HG02623 (cell line): ENCODE data around the gene CCNT1.
"Not testable (repeated sequence)": the region's sequence is repeated elsewhere in the genome, so short reads cannot be mapped to it uniquely, and the experiment has no call there.

Experiments
- ATAC-seq: cut with Tn5 transposase; IDR thresholded peaks from one replicate; pipeline ENCODE4 v1.9.1; 2021; ENCODE audit warnings: moderate library complexity; ENCODE audit not compliant: unreplicated experiment

The CCNT1 gene

DNA sequence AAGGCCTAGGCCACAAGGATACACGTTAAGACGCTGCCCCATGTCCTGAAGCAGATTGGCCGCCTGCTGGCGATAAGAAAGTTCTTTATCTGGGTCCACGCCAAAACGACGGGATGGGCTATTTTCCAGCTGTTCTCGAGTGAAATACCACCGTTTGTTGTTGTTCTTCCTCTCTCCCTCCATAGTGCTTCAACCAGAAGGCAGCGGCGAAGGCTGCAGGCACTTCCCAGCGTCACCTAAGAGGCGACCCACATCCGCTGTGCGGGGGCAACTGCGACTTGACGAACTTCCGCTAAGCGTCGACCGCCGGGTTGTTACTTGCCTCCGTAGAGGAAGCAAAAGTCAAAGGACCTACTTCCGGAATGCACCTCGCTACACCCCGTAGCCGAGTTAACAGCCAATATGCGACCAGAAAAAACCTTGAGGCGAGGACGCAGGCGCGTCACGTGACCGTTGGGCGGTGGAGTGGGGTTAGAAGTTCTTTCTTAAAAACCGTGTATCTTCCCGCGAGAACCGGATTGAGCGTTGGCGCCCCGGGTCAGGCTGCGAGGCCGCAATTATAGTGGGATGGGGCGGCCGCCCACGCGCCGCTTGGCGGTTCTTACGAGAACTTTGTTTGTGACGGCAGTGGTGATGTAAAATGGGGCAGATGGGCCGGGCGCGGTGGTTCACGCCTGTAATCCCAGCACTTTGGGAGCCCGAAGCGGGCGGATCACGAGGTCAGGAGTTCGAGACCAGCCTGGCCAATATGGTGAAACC is at the start of gene CCNT1:
Gene CCNT1, minus strand, starts transcription at position 215 of the 759 bp plus-strand sequence. Its CDS starts 32 bp downstream, at position 183.
- peak; percentile 94 for ATAC-seq

DNA sequence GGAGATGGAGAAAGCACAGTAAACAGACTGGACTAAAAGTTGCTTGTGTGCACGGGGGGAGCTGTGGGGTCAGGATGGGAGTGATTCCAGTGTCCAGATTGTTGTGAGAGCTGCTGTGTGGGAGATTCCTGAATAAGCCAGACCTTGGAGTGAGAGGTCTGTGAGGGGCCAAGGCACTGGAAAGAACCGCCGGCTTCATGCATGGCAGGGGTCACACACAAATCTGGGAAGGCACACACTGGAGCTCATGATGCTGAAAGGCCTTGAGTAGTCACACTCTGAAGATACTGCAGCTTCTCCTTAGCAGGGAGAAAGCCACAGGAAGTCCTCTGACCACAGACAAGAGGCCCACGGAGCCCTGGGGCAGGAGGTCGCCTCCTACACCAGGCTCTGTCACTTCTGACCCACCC is 49.3 kb upstream of the CCNT1 start:
- ATAC-seq, result no peak

DNA sequence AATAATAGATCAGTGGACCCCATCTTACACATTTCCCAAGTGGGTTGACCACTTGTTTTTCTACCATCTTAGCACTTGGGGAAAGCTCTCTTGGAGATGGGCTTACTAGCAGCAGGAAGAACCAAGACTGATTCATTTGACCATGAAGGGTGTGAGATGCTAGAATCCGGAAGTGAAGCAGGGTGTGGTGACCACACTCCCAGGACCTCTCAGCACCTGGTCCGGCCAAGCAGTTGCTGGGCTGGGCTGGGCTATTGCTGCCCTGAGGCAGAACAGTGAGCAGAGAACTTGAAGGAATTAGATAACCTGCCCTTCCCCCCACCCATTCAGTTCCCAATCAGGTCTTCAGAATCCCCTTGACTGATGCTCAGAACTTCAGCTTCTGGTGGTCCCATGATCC is 48.0 kb upstream of the CCNT1 start:
- ATAC-seq, result no peak

GRCh38 chr12:48758737-48759136 is 42.2 kb upstream of the CCNT1 start:
- ATAC-seq, result no peak

- ATAC-seq, result no peak
Measured at GRCh38 chr12:48758186-48758585, 41.7 kb upstream of the CCNT1 start.

- ATAC-seq, result no peak
Measured at GRCh38 chr12:48750769-48751356, 34.4 kb upstream of the CCNT1 start.

- ATAC-seq, result no peak
Measured at GRCh38 chr12:48750215-48750614, 33.7 kb upstream of the CCNT1 start.

GRCh38 chr12:48744251-48745008 is 27.9 kb upstream of the CCNT1 start:
- no peak for ATAC-seq

GRCh38 chr12:48739618-48740269 is 23.2 kb upstream of the CCNT1 start:
- ATAC-seq, result no peak

GRCh38 chr12:48736456-48736855 is 19.9 kb upstream of the CCNT1 start:
- no peak for ATAC-seq

DNA sequence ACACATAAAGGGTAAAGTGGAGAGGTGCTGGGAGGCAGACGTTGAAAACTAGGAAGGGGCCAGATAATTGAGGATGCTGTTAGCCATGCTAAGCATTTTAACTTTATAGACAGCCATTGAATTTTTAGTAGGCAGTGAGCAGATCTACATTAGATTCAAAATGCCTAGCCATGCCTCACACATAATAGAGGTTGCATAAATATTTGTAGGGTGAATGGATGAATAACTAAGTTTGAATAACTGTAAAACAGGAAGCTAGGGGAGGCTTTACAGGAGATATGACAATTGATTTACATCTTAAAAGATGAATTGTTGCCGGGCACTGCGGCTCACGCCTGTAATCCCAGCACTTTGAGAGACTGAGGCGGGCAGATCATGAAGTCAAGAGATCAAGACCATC is 12.3 kb upstream of the CCNT1 start:
- ATAC-seq, result no peak

DNA sequence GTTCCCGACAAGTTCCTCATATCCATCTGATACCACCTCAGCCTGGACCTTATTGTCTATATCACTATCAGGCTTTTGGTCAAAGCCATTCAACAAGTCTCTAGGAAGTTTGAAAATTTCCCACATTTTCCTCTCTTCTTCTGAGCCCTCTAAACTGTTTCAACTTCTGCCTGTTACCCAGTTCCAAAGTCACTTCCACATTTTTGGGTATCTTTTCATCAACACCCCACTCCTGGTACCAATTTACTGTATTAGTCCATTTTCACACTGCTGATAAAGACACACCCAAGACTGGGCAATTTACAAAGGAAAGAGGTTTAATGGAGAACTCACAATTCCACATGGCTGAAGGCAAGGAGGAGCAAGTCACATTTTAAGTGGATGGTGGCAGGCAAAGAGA is 4.2 kb upstream of the CCNT1 start:
- ATAC-seq, result not testable (repeated sequence)

DNA sequence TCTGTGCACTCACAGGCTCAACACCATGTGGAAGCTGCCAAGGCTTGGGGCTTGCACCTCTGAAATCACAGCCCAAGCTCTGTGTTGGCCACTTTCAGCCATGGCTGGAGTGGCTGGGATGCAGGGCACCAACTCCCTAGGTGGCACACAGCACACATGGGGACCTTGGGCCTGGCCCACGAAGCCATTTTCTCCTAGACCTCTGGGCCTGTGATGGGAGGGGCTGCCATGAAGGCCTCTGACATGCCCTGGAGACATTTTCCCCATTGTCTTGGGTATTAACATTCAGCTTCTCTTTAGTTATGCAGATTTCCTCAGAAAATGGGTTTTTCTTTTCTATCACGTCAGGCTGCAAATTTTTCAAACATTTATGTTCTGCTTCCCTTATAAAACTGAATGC is 3.7 kb upstream of the CCNT1 start:
- ATAC-seq, result not testable (repeated sequence)

- not testable (repeated sequence) for ATAC-seq
Measured at GRCh38 chr12:48719002-48719401, 2.5 kb upstream of the CCNT1 start.

DNA sequence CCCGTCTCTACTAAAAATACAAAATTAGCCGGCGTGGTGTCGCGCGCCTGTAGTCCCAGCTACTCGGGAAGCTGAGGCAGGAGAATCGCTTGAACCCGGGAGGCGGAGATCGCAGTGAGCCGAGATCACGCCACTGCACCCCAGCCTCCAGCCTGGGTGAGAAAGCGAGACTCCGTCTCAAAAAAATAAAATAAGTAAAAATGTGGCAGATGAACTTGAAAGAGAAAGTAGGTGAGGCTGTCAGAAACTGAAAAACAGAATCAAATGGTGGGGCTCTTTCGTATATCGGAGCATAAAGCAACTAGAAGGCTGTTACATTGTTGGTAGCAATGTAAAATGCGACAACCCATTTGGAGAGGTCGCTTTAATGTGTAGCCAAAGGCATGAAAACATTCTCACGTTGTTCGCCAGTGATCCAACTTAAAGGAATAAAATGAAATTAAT is 767 bp upstream of the CCNT1 start:
- ATAC-seq, result no peak

DNA sequence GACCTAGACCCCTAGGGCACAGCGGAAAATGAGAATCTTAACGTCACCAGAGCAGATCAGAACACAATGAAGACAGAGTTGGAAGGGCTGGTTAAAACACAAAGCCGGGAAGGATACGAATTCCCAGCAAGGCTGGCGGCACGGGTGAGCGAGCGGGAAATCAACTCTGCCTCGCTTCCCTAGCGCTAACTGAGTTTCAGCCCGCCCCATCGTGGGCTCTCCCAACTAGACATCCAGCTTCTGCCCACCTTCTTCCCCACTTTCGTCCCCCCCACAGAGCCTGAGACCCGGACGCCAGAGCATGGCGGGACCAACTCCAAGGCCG is 377 bp downstream of the CCNT1 start:
- ATAC-seq, result no peak

GRCh38 chr12:48712209-48712608 is 4.3 kb downstream of the CCNT1 start:
- ATAC-seq, result no peak

DNA sequence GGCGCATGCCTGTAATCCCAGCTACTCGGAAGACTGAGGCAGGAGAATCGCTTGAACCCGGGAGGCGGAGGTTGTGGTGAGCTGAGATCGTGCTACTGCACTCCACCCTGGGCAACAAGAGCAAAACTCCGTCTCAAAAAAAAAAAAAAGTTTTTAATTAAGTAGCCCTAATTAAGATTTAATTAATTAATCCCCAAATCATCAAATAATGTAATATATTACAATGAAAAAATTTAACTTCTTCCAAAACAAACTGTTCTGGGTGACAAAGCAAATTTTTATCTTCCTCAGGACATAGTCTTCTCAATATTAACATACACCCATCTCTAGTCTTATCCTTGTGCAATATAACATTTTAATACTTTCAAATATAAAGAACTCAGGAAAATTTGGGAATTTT is 17.7 kb downstream of the CCNT1 start:
- not testable (repeated sequence) for ATAC-seq

DNA sequence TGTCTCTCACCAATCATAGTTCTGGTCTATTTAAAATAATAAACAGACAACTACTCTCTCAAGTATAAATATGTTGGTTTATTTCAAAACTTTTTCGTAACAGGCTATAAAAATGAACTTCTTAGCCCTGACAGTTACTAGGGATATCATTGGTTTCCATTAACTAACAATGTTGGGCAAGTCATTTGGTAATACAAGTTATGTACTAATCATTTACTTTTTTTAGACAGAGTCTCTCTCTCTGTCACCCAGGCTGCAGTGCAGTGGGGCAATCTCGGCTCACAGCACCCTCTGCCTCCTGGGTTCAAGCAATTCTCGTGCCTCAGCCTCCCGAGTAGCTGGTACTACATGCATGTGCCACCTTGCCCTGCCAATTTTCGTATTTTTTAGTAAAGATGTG is 19.9 kb downstream of the CCNT1 start:
- ATAC-seq, result no peak

GRCh38 chr12:48695859-48696258 is 20.6 kb downstream of the CCNT1 start:
- ATAC-seq, result no peak

DNA sequence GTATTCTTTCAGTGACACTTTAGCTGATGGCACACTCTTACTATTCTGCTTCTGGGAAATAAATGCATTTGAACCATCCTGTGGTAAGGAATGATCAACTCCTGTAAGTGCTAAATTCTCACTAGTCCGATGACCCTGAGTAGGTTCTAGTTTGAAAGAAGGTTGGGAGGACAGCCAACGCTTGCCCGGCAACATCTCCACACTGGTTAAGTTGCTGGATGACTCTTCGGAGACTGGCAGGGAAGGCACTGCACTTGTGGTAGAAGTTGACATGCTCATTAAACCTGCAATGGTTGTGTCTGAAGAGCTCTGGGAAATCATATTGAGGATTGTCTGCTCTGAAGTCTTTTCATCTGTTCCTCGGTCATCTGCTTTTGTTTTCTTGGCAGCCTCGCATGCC is 22.5 kb downstream of the CCNT1 start:
- no peak for ATAC-seq

DNA sequence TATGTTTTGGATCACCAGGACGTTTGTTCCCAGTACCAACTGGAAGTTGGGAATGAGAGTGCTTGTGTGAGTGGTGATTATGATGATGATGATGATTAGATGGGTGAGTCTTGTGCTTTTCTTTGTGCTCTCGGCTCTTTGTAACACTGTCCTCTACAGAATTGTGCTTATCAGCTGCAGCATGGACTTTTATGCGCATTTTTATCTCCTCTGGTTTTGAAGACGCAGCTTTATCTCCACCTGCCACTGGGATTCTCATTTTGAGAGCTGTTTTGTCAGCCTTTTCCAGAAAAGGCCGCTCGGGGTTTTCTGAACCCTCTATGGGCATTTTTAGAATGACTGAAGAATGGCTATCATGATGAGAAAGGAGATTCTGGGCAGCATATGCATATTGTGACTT is 22.9 kb downstream of the CCNT1 start:
- no peak for ATAC-seq
